NCI-H446 (cell line): ENCODE results near the gene RGSL1.

ENCODE experiments used
- DNase-seq, 2 experiments: peaks; one replicate each; lab custom pipeline; 2025; lab: John Stamatoyannopoulos, UW

The RGSL1 gene

GRCh38 chr1:182549346-182549745 is 99.4 kb downstream of the RGSL1 start:
- no peak for DNase-seq

- no peak for DNase-seq
These were observed 99.9 kb downstream of the RGSL1 start for GRCh38 chr1:182549811-182550210.

GRCh38 chr1:182552527-182552926 is 102.6 kb downstream of the RGSL1 start:
- DNase-seq, result no peak

GRCh38 chr1:182555493-182555892 is 105.5 kb downstream of the RGSL1 start:
- DNase-seq, result no peak

GRCh38 chr1:182556279-182556678 is 106.3 kb downstream of the RGSL1 start:
- DNase-seq, result no peak

GRCh38 chr1:182560392-182560984 is 110.5 kb downstream of the RGSL1 start:
- no peak for DNase-seq

- DNase-seq, result no peak
These were observed 111.5 kb downstream of the RGSL1 start for GRCh38 chr1:182561456-182561855.

GRCh38 chr1:182563095-182563494 is 113.1 kb downstream of the RGSL1 start:
- no peak for DNase-seq

GRCh38 chr1:182564406-182565004 is 114.6 kb downstream of the RGSL1 start:
- DNase-seq, result no peak

- DNase-seq, result no peak
These were observed 115.6 kb downstream of the RGSL1 start for GRCh38 chr1:182565537-182565936.

- DNase-seq, result no peak
These were observed 117.7 kb downstream of the RGSL1 start for GRCh38 chr1:182567629-182568028.

- no peak for DNase-seq
These were observed 118.8 kb downstream of the RGSL1 start for GRCh38 chr1:182568647-182569284.

- DNase-seq, result no peak
These were observed 120.1 kb downstream of the RGSL1 start for GRCh38 chr1:182569939-182570610.

- no peak for DNase-seq
These were observed 120.6 kb downstream of the RGSL1 start for GRCh38 chr1:182570611-182570970.

GRCh38 chr1:182574156-182574555 is 124.2 kb downstream of the RGSL1 start:
- DNase-seq, result no peak

- DNase-seq, result no peak
These were observed 125.7 kb downstream of the RGSL1 start for GRCh38 chr1:182575540-182576149.

GRCh38 chr1:182580736-182581135 is 130.8 kb downstream of the RGSL1 start:
- DNase-seq, result no peak

- DNase-seq, result no peak
These were observed 134.8 kb downstream of the RGSL1 start for GRCh38 chr1:182584746-182585145.

GRCh38 chr1:182586380-182586779 is 136.4 kb downstream of the RGSL1 start:
- no peak for DNase-seq

GRCh38 chr1:182587093-182587492 is 137.1 kb downstream of the RGSL1 start:
- no peak for DNase-seq

GRCh38 chr1:182587666-182588499 is 137.9 kb downstream of the RGSL1 start:
- no peak for DNase-seq
